Amniotic stem cell (primary cell): Measurements from ENCODE around the gene DYNC1LI1.

Source experiments
- DNase-seq: peaks from one replicate; lab custom pipeline; 2025; lab: John Stamatoyannopoulos, UW

The DYNC1LI1 gene

GRCh38 chr3:32492684-32493436, 77.8 kb downstream of the DYNC1LI1 start:
- DNase-seq = no peak

GRCh38 chr3:32488474-32489008, 82.1 kb downstream of the DYNC1LI1 start:
- no peak for DNase-seq

- no peak for DNase-seq
Observed at GRCh38 chr3:32487781-32488473, 82.7 kb downstream of the DYNC1LI1 start.

- no peak for DNase-seq
Observed at GRCh38 chr3:32484436-32484835, 86.2 kb downstream of the DYNC1LI1 start.

GRCh38 chr3:32483772-32484171, 86.9 kb downstream of the DYNC1LI1 start:
- no peak for DNase-seq

- no peak for DNase-seq
Observed at GRCh38 chr3:32482693-32483092, 88.0 kb downstream of the DYNC1LI1 start.

- DNase-seq = no peak
Observed at GRCh38 chr3:32481791-32482631, 88.6 kb downstream of the DYNC1LI1 start.

- no peak for DNase-seq
Observed at GRCh38 chr3:32480604-32481003, 90.1 kb downstream of the DYNC1LI1 start.
